ENCODE measurements around the gene TSPO. TPM values are rescaled to one million over a fixed set of nuclear protein-coding genes. Genes with fewer than 3 reads are reported as not detected.

The TSPO gene
- total and polyA plus RNA-seq, 9 of the 15 experiments (the other 6 are each of a cell fraction or from before 2014, with no cell fraction given) = 4.9 to 126 (median 25.3) TPM

GRCh38 chr22:43198936-43199335 is 47.6 kb downstream of the TSPO start:
- POLR2A ChIA-PET = no interaction called here
- Histone ChIP-seq H3K9ac (ENCODE audit: insufficient read depth in 1 of 2, low read depth in 2 of 2, low read length in 2 of 2) (0 out of 4 replicates have a peak overlapping the region, but pooled peaks of 1 of the 2 experiments have one; percentile 20), H3K9me3 (replicated peaks; ENCODE audit: control insufficient read depth, insufficient read depth, low read depth, low read length) (no peaks in the 10 kb centered on the region), H3K4me1 (replicated peaks in 1 of 2; ENCODE audit: control insufficient read depth in 2 of 2, insufficient read depth in 2 of 2, low read length in 2 of 2) (peaks cover 0 to 10% of the 10 kb centered on the region in 2 experiments; a peak in 2 of 5 replicates), H3K79me2 (ENCODE audit: control insufficient read depth, insufficient read depth, low read length) (no peaks in the 10 kb centered on the region), H3K4me3 (no peak overlapping the region), H3K9me1 (ENCODE audit: control insufficient read depth, insufficient read depth, low read length) (no peaks in the 10 kb centered on the region), H4K20me1 (replicated peaks; ENCODE audit: control insufficient read depth, insufficient read depth, low read length) (no peaks in the 10 kb centered on the region), H3K27ac (ENCODE audit: extremely low read depth, low read depth, low read length) (no peak overlapping the region), H2AFZ (ENCODE audit: low read depth, low read length) (no peak overlapping the region), H3K4me2 (ENCODE audit: insufficient read depth, low read length) (no peak overlapping the region), H3K27me3 (ENCODE audit: control insufficient read depth in 2 of 2, insufficient read depth in 2 of 2, low read length in 2 of 2) (peaks cover 0 to 11% of the 10 kb centered on the region in 2 experiments; a peak in 2 of 5 replicates), H3K36me3 (ENCODE audit: control insufficient read depth, insufficient read depth, low read length) (no peaks in the 10 kb centered on the region)
- FAIRE-seq = no peak
- no TSS peak for BruUV-seq (replicated peaks)
- CTCF ChIA-PET (ENCODE audit: low intra/inter-chr PET ratio) = interaction anchor here (0.7 kb wide), 1 partner anchor 143 kb away, joined by 4 read pairs; no protein-coding TSS in a partner anchor
- no peak for DNase-seq (ENCODE audit: extremely low read depth in 1 of 4, low spot score in 3 of 4)
- ATAC-seq = no peak
- intact Hi-C loops (cut with micrococcal nuclease) = no loop called here
- in situ Hi-C loops (cut with MboI) = no loop called here
- WGBS (ENCODE audit: insufficient coverage, low coverage, missing lambda C conversion rate) = 16% methylated on average over 7 of the region's 9 CpGs
- TF ChIP-seq RBM22 (IDR thresholded peaks at IDR 0.05; ENCODE audit: low read depth, low read length, poor library complexity, severe bottlenecking) (no peak), ESRRB (CRISPR knock-in tag; IDR thresholded peaks at IDR 0.05; ENCODE audit: borderline replicate concordance) (no peak), ERF (CRISPR knock-in tag; IDR thresholded peaks at IDR 0.05) (no peak)

GRCh38 chr22:43199541-43199940 is 48.2 kb downstream of the TSPO start:
- no peaks in the 10 kb centered on the region for H3K9me1 ChIP-seq (ENCODE audit: control insufficient read depth, insufficient read depth, low read length)
- FAIRE-seq (no peak), ATAC-seq (no peak), DNase-seq (ENCODE audit: extremely low read depth in 1 of 4, low spot score in 3 of 4) (no peak)
- no peak overlapping the region for H3K4me3 ChIP-seq
- BruUV-seq (replicated peaks) = no TSS peak
- no peak overlapping the region for H3K4me2 ChIP-seq (ENCODE audit: insufficient read depth, low read length)
- no peak overlapping the region for H3K27ac ChIP-seq (ENCODE audit: extremely low read depth, low read depth, low read length)
- H3K9me3 ChIP-seq (replicated peaks; ENCODE audit: control insufficient read depth, insufficient read depth, low read depth, low read length) = no peaks in the 10 kb centered on the region
- intact Hi-C loops (cut with micrococcal nuclease) (no loop called here), in situ Hi-C loops (cut with MboI) (no loop called here)
- CTCF ChIA-PET (ENCODE audit: low intra/inter-chr PET ratio) = no interaction called here
- no peak overlapping the region for H3K9ac ChIP-seq (ENCODE audit: insufficient read depth in 1 of 2, low read depth in 2 of 2, low read length in 2 of 2)
- no peaks in the 10 kb centered on the region for H4K20me1 ChIP-seq (replicated peaks; ENCODE audit: control insufficient read depth, insufficient read depth, low read length)
- H2AFZ ChIP-seq (ENCODE audit: low read depth, low read length) = no peak overlapping the region
- no peaks in the 10 kb centered on the region for H3K36me3 ChIP-seq (ENCODE audit: control insufficient read depth, insufficient read depth, low read length)
- H3K27me3 ChIP-seq (ENCODE audit: control insufficient read depth in 2 of 2, insufficient read depth in 2 of 2, low read length in 2 of 2) = peaks cover 0 to 11% of the 10 kb centered on the region in 2 experiments; a peak in 2 of 5 replicates
- 20% methylated on average over 4 of the region's 11 CpGs for WGBS (ENCODE audit: insufficient coverage, low coverage, missing lambda C conversion rate)
- peaks cover 0 to 10% of the 10 kb centered on the region in 2 experiments; a peak in 2 of 5 replicates for H3K4me1 ChIP-seq (replicated peaks in 1 of 2; ENCODE audit: control insufficient read depth in 2 of 2, insufficient read depth in 2 of 2, low read length in 2 of 2)
- POLR2A ChIA-PET = no interaction called here
- no peaks in the 10 kb centered on the region for H3K79me2 ChIP-seq (ENCODE audit: control insufficient read depth, insufficient read depth, low read length)
- no peak for TF ChIP-seq RB1 (IDR thresholded peaks at IDR 0.05; ENCODE audit: low read depth)
- TF ChIP-seq MYBL2 (IDR thresholded peaks at IDR 0.05; ENCODE audit: low read depth) = no peak
- TF ChIP-seq MYBL2 (CRISPR knock-in tag; IDR thresholded peaks at IDR 0.05; ENCODE audit: borderline replicate concordance) = no peak
- TF ChIP-seq ZNF785 (CRISPR knock-in tag; IDR thresholded peaks at IDR 0.05) = no peak
- TF ChIP-seq, protein P1, sequence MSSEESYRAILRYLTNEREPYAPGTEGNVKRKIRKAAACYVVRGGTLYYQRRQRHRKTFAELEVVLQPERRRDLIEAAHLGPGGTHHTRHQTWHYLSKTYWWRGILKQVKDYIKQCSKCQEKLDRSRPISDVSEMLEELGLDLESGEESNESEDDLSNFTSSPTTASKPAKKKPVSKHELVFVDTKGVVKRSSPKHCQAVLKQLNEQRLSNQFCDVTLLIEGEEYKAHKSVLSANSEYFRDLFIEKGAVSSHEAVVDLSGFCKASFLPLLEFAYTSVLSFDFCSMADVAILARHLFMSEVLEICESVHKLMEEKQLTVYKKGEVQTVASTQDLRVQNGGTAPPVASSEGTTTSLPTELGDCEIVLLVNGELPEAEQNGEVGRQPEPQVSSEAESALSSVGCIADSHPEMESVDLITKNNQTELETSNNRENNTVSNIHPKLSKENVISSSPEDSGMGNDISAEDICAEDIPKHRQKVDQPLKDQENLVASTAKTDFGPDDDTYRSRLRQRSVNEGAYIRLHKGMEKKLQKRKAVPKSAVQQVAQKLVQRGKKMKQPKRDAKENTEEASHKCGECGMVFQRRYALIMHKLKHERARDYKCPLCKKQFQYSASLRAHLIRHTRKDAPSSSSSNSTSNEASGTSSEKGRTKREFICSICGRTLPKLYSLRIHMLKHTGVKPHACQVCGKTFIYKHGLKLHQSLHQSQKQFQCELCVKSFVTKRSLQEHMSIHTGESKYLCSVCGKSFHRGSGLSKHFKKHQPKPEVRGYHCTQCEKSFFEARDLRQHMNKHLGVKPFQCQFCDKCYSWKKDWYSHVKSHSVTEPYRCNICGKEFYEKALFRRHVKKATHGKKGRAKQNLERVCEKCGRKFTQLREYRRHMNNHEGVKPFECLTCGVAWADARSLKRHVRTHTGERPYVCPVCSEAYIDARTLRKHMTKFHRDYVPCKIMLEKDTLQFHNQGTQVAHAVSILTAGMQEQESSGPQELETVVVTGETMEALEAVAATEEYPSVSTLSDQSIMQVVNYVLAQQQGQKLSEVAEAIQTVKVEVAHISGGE (CRISPR knock-in tag; IDR thresholded peaks at IDR 0.05) = no peak
